SK-N-SH treated with all-trans-retinoic acid at 6 μM for 48 hours (cell line): ENCODE data around the gene TTC23.

Experiments
- ARNTL ChIP-seq: fragments of 450-650 bp; formaldehyde crosslinking; IDR thresholded peaks from 2 replicates; pipeline ENCODE4 v1.5.0; 2020; ENCODE audit warnings: low read depth, mild to moderate bottlenecking, moderate library complexity, borderline replicate concordance
- CREB5 ChIP-seq: fragments of 250-450 bp; sonication (Bioruptor Pico); IDR thresholded peaks from 2 replicates; pipeline ENCODE4 v1.5.1; 2020; ENCODE audit warnings: low read depth, mild to moderate bottlenecking, moderate library complexity
- CSRNP3 ChIP-seq: fragments of 250-450 bp; sonication (Bioruptor Pico); IDR thresholded peaks from 2 replicates; pipeline ENCODE4 v1.5.1; 2021; ENCODE audit warnings: mild to moderate bottlenecking, moderate library complexity
- GLIS3 ChIP-seq: fragments of 250-450 bp; sonication (Bioruptor Pico); IDR thresholded peaks from 2 replicates; pipeline ENCODE4 v1.5.0; 2020; ENCODE audit warnings: mild to moderate bottlenecking, moderate library complexity
- ISL1 ChIP-seq: fragments of 250-450 bp; sonication (Bioruptor Pico); IDR thresholded peaks from 2 replicates; pipeline ENCODE4 v2.1.2; 2022; ENCODE audit warnings: mild to moderate bottlenecking, moderate library complexity
- PATZ1 ChIP-seq: fragments of 250-450 bp; sonication (Bioruptor Pico); IDR thresholded peaks from 2 replicates; pipeline ENCODE4 v1.8.0; 2020; ENCODE audit warnings: mild to moderate bottlenecking, moderate library complexity, borderline replicate concordance
- SNAI2 ChIP-seq: fragments of 250-450 bp; sonication (Bioruptor Pico); IDR thresholded peaks from 2 replicates; pipeline ENCODE4 v1.5.0; 2020; ENCODE audit warnings: mild to moderate bottlenecking, moderate library complexity
- ZC3H10 ChIP-seq: fragments of 250-450 bp; sonication (Bioruptor Pico); IDR thresholded peaks from 2 replicates; pipeline ENCODE4 v1.5.1; 2021; ENCODE audit warnings: mild to moderate bottlenecking, moderate library complexity
- ZNF565 ChIP-seq: fragments of 450-650 bp; formaldehyde crosslinking; conservative IDR thresholded peaks from 2 replicates; pipeline ENCODE4 v1.5.0; 2020; ENCODE audit warnings: low read depth, mild to moderate bottlenecking, moderate library complexity

GRCh38 chr15:99145778-99146177, 103.6 kb downstream of the TTC23 start:
- TF ChIP-seq CREB5 (CRISPR knock-in tag) (no peak), PATZ1 (CRISPR knock-in tag) (no peak), SNAI2 (CRISPR knock-in tag) (no peak), GLIS3 (no peak), CSRNP3 (no peak), ZC3H10 (CRISPR knock-in tag) (no peak), ARNTL (CRISPR knock-in tag) (no peak), ZNF565 (no peak), ISL1 (CRISPR knock-in tag) (no peak)
